Trophoblast cell (in vitro differentiated cells and primary cell): Measurements from ENCODE around the gene TBC1D9B.
A peak's percentile ranks its signal among the peaks of the same experiment; 100 is the strongest.

ENCODE experiments used
- DNase-seq, 2 donors: peaks; one replicate each; pipeline ENCODE4 v3.0.0-alpha.2; 2016
- H2AFZ ChIP-seq: 2 replicates; pipeline ENCODE4 v1.6.1; 2013; ENCODE audit warnings: low read length, moderate library complexity, mild to moderate bottlenecking; ENCODE audit not compliant: insufficient read depth, poor library complexity
- H2AK5ac ChIP-seq: 2 replicates; pipeline ENCODE4 v1.6.1; 2013; ENCODE audit warnings: mild to moderate bottlenecking, low read length
- H2BK120ac ChIP-seq: 2 replicates; pipeline ENCODE4 v1.6.1; 2013; ENCODE audit warnings: low read length, mild to moderate bottlenecking, moderate library complexity; ENCODE audit not compliant: insufficient read depth, poor library complexity
- H2BK12ac ChIP-seq: 2 replicates; pipeline ENCODE4 v1.6.1; 2013; ENCODE audit warnings: mild to moderate bottlenecking, low read length, moderate library complexity
- H2BK5ac ChIP-seq: 2 replicates; pipeline ENCODE4 v1.6.1; 2013; ENCODE audit warnings: low read length, low read depth, moderate library complexity, mild to moderate bottlenecking; ENCODE audit not compliant: poor library complexity
- H3K14ac ChIP-seq: 2 replicates; pipeline ENCODE4 v1.6.1; 2013; ENCODE audit warnings: mild to moderate bottlenecking, low read length
- H3K18ac ChIP-seq: 2 replicates; pipeline ENCODE4 v1.6.1; 2013; ENCODE audit warnings: mild to moderate bottlenecking, low read length
- H3K23ac ChIP-seq: 2 replicates; pipeline ENCODE4 v1.6.1; 2013; ENCODE audit warnings: low read length
- H3K27ac ChIP-seq: 2 replicates; pipeline ENCODE4 v1.5.1; 2013; ENCODE audit warnings: low read depth, mild to moderate bottlenecking, inconsistent platforms, low read length, moderate library complexity
- H3K27me3 ChIP-seq: 2 replicates; pipeline ENCODE4 v1.6.1; 2013; ENCODE audit warnings: inconsistent platforms, mild to moderate bottlenecking, low read length, moderate library complexity; ENCODE audit not compliant: insufficient read depth
- H3K36me3 ChIP-seq, 2 experiments: 1 replicate in 1 of 2; 2 replicates in 1 of 2; pipeline ENCODE4 v1.6.1; 2013; ENCODE audit warnings: low read length in 2 of 2, mild to moderate bottlenecking in 2 of 2, moderate library complexity in 1 of 2; ENCODE audit not compliant: insufficient read depth in 2 of 2, control insufficient read depth in 1 of 2
- H3K4ac ChIP-seq: 2 replicates; pipeline ENCODE4 v1.6.1; 2013; ENCODE audit warnings: low read depth, mild to moderate bottlenecking, low read length, moderate library complexity
- H3K4me1 ChIP-seq, 2 experiments: 1 replicate in 1 of 2; 2 replicates in 1 of 2; pipeline ENCODE4 v1.6.1; 2013; ENCODE audit warnings: low read length in 2 of 2, mild to moderate bottlenecking in 2 of 2, moderate library complexity in 1 of 2; ENCODE audit not compliant: insufficient read depth in 2 of 2, control insufficient read depth in 1 of 2
- H3K4me2 ChIP-seq: 2 replicates; pipeline ENCODE4 v1.6.1; 2013; ENCODE audit warnings: inconsistent platforms, mild to moderate bottlenecking, low read length, moderate library complexity
- H3K4me3 ChIP-seq: 2 replicates; pipeline ENCODE4 v1.5.1; 2013; ENCODE audit warnings: mild to moderate bottlenecking, low read depth, low read length, inconsistent platforms
- H3K79me1 ChIP-seq: one replicate; pipeline ENCODE4 v1.6.1; 2013; ENCODE audit warnings: low read length
- H3K79me2 ChIP-seq: 2 replicates; pipeline ENCODE4 v1.6.1; 2013; ENCODE audit warnings: low read length, mild to moderate bottlenecking; ENCODE audit not compliant: control insufficient read depth, insufficient read depth, poor library complexity
- H3K9ac ChIP-seq: 2 replicates; pipeline ENCODE4 v1.6.1; 2013; ENCODE audit warnings: mild to moderate bottlenecking, low read length
- H3K9me3 ChIP-seq: 2 replicates; pipeline ENCODE4 v1.6.1; 2013; ENCODE audit warnings: low read depth, mild to moderate bottlenecking, control low read depth, inconsistent platforms, low read length; ENCODE audit not compliant: insufficient read depth
- H4K12ac ChIP-seq: 2 replicates; pipeline ENCODE4 v1.6.1; 2013; ENCODE audit warnings: low read depth, mild to moderate bottlenecking, low read length, moderate library complexity
- H4K8ac ChIP-seq: 2 replicates; pipeline ENCODE4 v1.6.1; 2013; ENCODE audit warnings: low read depth, mild to moderate bottlenecking, low read length, moderate library complexity
- H4K91ac ChIP-seq: one replicate; pipeline ENCODE4 v1.6.1; 2013; ENCODE audit warnings: low read depth, mild to moderate bottlenecking, low read length, moderate library complexity
- WGBS: extraction: QIAGEN DNeasy Blood & Tissue Kit; methylation state at CpG from one replicate; pipeline ENCODE4 v1.1.7; 2013; ENCODE audit warnings: missing lambda C conversion rate; ENCODE audit not compliant: insufficient read length, insufficient coverage; ENCODE audit errors: extremely low coverage; 5-methylcytosine and 5-hydroxymethylcytosine counted together

TBC1D9B gene

GRCh38 chr5:179860301-179860700 lies 47.4 kb downstream of the TBC1D9B start:
- no peak overlapping the region for H3K14ac ChIP-seq
- H3K9ac ChIP-seq: no peak overlapping the region
- H3K4me2 ChIP-seq: no peak overlapping the region
- H3K4me1 ChIP-seq: no peaks in the 10 kb centered on the region
- no CpG with 5 or more reads among the region's 11 CpGs for WGBS
- peaks cover 14% of the 10 kb centered on the region for H3K9me3 ChIP-seq
- H3K79me1 ChIP-seq: peaks cover 4% of the 10 kb centered on the region
- no peak overlapping the region for H2BK5ac ChIP-seq
- H3K4ac ChIP-seq: no peak overlapping the region
- H3K79me2 ChIP-seq: peaks cover 4% of the 10 kb centered on the region
- H4K12ac ChIP-seq: no peak overlapping the region
- H2AFZ ChIP-seq: no peak overlapping the region
- H3K36me3 ChIP-seq: peaks cover 30 to 32% of the 10 kb centered on the region in 2 experiments
- no peak overlapping the region for H2AK5ac ChIP-seq
- no peak overlapping the region for H4K91ac ChIP-seq
- no peaks in the 10 kb centered on the region for H3K27me3 ChIP-seq
- no peak overlapping the region for H2BK120ac ChIP-seq
- no peak overlapping the region for H4K8ac ChIP-seq
- no peak overlapping the region for H3K27ac ChIP-seq
- H3K4me3 ChIP-seq: no peak overlapping the region
- no peak overlapping the region for H3K18ac ChIP-seq
- DNase-seq: no peak
- no peak overlapping the region for H3K23ac ChIP-seq
- no peak overlapping the region for H2BK12ac ChIP-seq

- H4K8ac ChIP-seq: peak within 1 kb of the TSS; percentile 96
- peaks cover 4% of the 10 kb centered on the region for H3K79me1 ChIP-seq
- H3K9ac ChIP-seq: peak within 1 kb of the TSS; percentile 95
- H2AK5ac ChIP-seq: peak within 1 kb of the TSS; percentile 42
- H3K4ac ChIP-seq: peak within 1 kb of the TSS; percentile 46
- H3K4me1 ChIP-seq: no peaks in the 10 kb centered on the region
- peak within 1 kb of the TSS; percentile 84 for H4K91ac ChIP-seq
- no CpG with 5 or more reads among the region's 90 CpGs for WGBS
- peak within 1 kb of the TSS; percentile 82 for H3K4me3 ChIP-seq
- H3K79me2 ChIP-seq: peaks cover 4% of the 10 kb centered on the region
- H3K4me2 ChIP-seq: peak within 1 kb of the TSS; percentile 77
- peak within 1 kb of the TSS; percentile 68 for H3K18ac ChIP-seq
- H3K36me3 ChIP-seq: peaks cover 17 to 19% of the 10 kb centered on the region in 2 experiments
- H4K12ac ChIP-seq: peak within 1 kb of the TSS; percentile 93
- H3K14ac ChIP-seq: peak within 1 kb of the TSS; percentile 91
- no peaks in the 10 kb centered on the region for H3K27me3 ChIP-seq
- DNase-seq: peak; percentile 96 to 98
- H2BK12ac ChIP-seq: no peak within 1 kb of the TSS
- H3K23ac ChIP-seq: no peak within 1 kb of the TSS
- H3K27ac ChIP-seq: peak within 1 kb of the TSS; percentile 75
- peak within 1 kb of the TSS; percentile 70 for H2BK120ac ChIP-seq
- H2AFZ ChIP-seq: peak within 1 kb of the TSS; percentile 90
- peak within 1 kb of the TSS; percentile 49 for H2BK5ac ChIP-seq
- peaks cover 11% of the 10 kb centered on the region for H3K9me3 ChIP-seq
Observed at GRCh38 chr5:179858586-179859427, 48.9 kb downstream of the TBC1D9B start, which contains the start of gene MRNIP. Gene MRNIP (minus strand): TSS chr5:179858817. CDS start chr5:179858796, 21 bp downstream.

- Histone ChIP-seq H2BK12ac (no peak overlapping the region), H3K14ac (peak overlapping the region; percentile 16), H3K79me1 (peaks cover 4% of the 10 kb centered on the region), H4K8ac (peak overlapping the region; percentile 57), H3K4me2 (peak overlapping the region; percentile 77), H3K27ac (no peak overlapping the region), H3K23ac (no peak overlapping the region), H2BK5ac (no peak overlapping the region), H3K9me3 (peaks cover 10% of the 10 kb centered on the region), H3K79me2 (peaks cover 4% of the 10 kb centered on the region), H3K18ac (no peak overlapping the region), H3K4ac (no peak overlapping the region), H3K4me1 (no peaks in the 10 kb centered on the region), H3K36me3 (peaks cover 11 to 13% of the 10 kb centered on the region in 2 experiments), H2AFZ (peak overlapping the region; percentile 87), H3K9ac (peak overlapping the region; percentile 2), H2BK120ac (no peak overlapping the region), H4K12ac (no peak overlapping the region), H3K4me3 (peak overlapping the region; percentile 82), H3K27me3 (no peaks in the 10 kb centered on the region), H2AK5ac (no peak overlapping the region), H4K91ac (no peak overlapping the region)
- DNase-seq: peak in 1 of 2 donors; percentile 51
- WGBS: no CpG with 5 or more reads among the region's 32 CpGs
Observed at GRCh38 chr5:179858241-179858585, 49.5 kb downstream of the TBC1D9B start.

GRCh38 chr5:179854356-179854755 lies 53.3 kb downstream of the TBC1D9B start:
- H3K18ac ChIP-seq: no peak overlapping the region
- no peak overlapping the region for H3K23ac ChIP-seq
- H2BK120ac ChIP-seq: no peak overlapping the region
- H3K4ac ChIP-seq: no peak overlapping the region
- WGBS: 100% methylated on average over 2 of the region's 8 CpGs
- H2AFZ ChIP-seq: no peak overlapping the region
- no peaks in the 10 kb centered on the region for H3K4me1 ChIP-seq
- no peak overlapping the region for H4K91ac ChIP-seq
- peaks cover 4% of the 10 kb centered on the region for H3K79me1 ChIP-seq
- H3K36me3 ChIP-seq: peaks cover 22 to 27% of the 10 kb centered on the region in 2 experiments
- no peak overlapping the region for H3K9ac ChIP-seq
- H2BK12ac ChIP-seq: no peak overlapping the region
- no peak for DNase-seq
- H3K4me3 ChIP-seq: no peak overlapping the region
- H3K4me2 ChIP-seq: no peak overlapping the region
- H2BK5ac ChIP-seq: no peak overlapping the region
- H3K27ac ChIP-seq: no peak overlapping the region
- H3K79me2 ChIP-seq: peaks cover 4% of the 10 kb centered on the region
- no peak overlapping the region for H3K14ac ChIP-seq
- no peaks in the 10 kb centered on the region for H3K9me3 ChIP-seq
- no peak overlapping the region for H2AK5ac ChIP-seq
- no peaks in the 10 kb centered on the region for H3K27me3 ChIP-seq
- no peak overlapping the region for H4K12ac ChIP-seq
- H4K8ac ChIP-seq: no peak overlapping the region
